GM21529 (cell line): ENCODE measurements around the gene GATAD2B.
A peak's percentile ranks its signal among the peaks of the same experiment; 100 is the strongest.

Experiments used
- ATAC-seq: cut with Tn5 transposase; IDR thresholded peaks from one replicate; pipeline ENCODE4 v1.9.1; 2021; ENCODE audit not compliant: unreplicated experiment

GATAD2B gene

DNA sequence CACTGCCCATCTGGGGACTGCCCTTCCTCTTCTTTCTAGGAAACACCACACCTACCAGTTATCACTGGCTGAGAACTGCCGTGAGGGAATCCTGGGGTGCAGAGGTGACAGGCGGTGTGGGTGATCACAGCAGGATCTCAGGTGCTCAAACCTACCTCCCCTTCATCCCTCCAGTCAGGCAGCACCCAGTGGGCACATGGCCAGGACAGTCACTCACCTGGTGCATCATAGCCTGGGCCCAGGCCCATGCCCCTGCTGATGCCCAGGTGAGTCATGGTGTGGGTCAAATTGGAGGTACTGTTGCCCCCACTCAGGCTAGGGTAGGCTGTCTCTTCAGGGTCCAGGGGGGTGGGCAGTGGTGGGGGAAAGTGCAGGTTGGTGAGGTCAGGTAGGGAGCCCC is 29.0 kb upstream of the GATAD2B start:
- ATAC-seq: no peak

- ATAC-seq: no peak
Observed at GRCh38 chr1:153951183-153951582, 28.4 kb upstream of the GATAD2B start.

DNA sequence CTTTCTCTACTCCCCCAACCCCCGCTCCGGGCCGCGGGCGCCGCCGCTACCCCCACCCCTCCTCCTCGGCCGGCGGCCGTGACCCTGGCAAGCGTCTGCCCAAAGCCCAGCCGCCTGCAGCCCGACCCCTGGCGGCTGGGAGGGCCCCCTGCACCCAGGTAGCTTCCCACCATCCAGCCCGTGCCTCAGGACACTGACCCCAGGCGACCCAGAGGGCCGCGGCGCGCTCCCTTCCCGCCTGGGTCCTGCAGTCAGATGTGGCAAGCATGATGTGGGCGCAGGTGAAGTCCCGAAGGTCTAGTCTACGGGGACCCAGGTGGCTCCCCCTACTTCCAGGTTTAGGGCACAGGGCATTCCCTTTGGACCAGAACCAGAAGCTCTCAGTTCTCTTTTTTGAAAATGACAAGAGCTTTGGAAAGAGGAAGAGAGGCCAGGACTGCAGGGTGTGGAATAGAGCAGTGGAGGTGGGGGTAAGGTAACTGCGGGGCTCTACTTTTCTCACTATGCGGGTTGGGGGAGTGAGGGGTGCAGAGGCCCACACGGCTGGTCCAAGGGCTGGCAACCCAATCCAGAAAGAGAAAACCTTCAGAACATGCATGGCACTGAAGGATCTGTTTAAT is 24.0 kb upstream of the GATAD2B start, which contains the start of gene DENND4B:
Gene DENND4B, minus strand, starts transcription at position 97 of the 620 bp plus-strand sequence. CDS start 2,344 bp downstream, outside the sequence.
- ATAC-seq: peak; percentile 66

GRCh38 chr1:153945795-153946621 is 23.2 kb upstream of the GATAD2B start:
- ATAC-seq: peak; percentile 62

DNA sequence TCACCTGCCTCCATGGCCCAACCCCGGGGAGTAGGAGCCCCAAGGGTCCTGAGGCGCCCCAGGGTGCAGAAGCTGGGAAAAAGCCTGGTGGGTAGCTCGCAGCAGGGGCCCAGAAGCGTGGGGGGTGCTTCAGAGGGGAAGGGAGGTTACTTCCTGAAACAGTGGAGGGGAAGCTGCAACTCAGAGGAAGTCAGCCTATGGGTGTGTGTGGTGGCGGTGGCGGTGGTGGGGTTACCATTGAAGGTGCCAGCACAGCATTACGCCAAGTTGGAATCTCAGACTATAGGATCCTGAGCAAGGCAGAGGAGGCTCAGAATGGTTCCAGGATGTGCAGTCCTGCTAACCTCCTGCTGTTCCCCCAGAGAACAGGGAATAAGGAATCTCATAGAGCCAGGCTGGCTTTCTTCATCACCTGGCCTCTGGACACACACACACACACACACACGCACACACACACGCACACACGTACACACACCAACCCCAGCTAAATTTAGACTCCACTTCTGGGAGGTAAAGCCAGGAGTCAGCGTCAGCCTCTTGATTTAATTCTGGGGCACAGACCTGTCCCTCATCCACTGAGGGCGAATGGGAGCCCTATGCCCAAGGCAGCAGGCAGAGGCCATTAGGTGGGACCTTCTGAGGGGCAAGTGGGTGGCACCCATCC is 22.5 kb upstream of the GATAD2B start:
- no peak for ATAC-seq

GRCh38 chr1:153944827-153945117 is 22.0 kb upstream of the GATAD2B start:
- ATAC-seq: no peak

- ATAC-seq: no peak
Observed at GRCh38 chr1:153944005-153944826, 21.4 kb upstream of the GATAD2B start.

DNA sequence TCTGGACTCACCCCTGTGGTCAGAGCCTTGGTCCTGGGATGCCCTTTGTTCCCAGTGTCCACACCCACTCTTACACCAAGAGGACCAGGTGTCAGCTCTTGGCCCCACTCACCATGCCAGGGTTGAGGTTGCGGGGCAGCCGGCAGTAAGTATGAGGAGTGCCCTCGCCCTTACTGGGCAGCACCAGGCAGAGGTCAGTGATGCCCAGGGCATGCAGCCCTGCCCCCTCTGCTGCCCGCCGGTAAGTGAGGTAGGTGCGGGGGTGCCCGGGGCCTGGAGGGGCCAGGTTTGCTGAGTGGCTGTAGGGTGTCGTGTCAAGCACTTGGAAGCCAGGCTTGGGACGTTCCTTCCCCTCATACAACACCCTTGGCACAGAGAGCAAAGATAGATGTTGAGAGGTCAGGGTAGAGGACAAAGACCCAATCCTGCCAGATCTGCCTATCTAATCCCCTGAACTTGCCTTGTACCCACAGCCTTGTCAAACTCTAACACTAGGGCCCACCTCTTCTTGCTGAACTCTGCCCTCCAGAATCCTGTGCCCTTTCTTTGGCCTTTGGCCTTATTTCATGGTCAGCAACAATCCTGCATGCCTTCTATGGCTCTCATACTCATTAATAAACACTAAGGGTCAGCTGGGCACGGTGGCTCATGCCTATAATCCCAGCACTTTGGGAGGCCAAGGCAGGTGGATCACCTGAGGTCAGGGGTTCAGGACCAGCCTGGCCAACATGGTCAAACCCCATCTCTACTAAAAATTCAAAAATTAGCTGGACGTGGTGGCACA is 20.2 kb upstream of the GATAD2B start:
- no peak for ATAC-seq

DNA sequence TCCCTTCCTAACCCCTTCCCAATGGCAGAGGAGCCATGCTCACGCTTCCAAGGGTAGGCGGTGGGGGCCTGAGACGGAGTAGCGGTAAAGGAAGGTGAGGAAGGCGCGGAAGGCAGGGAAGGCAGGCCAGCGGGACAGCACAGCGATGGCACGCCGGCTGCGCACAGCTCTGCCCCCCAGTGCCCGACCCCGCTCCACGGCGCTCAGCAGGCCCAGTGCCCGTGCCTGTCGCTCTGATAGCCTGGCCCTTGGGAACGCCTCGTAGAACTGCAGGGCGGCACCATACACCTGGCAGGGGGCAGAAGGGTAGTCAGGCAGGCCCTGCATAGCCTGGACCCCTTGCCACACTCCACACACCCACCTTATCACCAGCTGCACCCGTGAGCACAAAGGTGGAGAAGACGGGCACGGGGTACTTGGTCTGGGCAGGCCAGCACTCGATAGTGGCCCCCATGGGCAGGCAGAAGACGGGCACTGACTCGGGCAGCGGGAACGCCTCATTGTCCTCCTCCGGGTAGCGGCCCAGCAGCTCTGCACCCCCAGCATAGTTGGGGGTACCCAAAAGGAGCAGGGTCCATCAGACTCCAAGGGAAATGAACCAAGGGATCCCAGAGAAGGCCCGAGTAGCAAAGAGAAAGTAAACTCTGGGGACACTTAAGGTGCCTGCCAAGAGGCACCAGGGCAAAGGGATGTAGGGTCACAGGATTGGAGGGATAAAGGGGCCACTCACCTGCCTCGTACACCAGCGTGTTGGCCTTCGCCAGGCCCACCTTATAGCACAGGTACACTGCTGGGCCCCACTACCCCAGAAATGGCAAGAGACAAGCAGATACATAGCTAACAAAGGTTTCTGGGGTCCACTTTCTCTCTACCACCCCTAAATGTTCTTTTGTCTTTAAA is 19.3 kb upstream of the GATAD2B start:
- no peak for ATAC-seq

DNA sequence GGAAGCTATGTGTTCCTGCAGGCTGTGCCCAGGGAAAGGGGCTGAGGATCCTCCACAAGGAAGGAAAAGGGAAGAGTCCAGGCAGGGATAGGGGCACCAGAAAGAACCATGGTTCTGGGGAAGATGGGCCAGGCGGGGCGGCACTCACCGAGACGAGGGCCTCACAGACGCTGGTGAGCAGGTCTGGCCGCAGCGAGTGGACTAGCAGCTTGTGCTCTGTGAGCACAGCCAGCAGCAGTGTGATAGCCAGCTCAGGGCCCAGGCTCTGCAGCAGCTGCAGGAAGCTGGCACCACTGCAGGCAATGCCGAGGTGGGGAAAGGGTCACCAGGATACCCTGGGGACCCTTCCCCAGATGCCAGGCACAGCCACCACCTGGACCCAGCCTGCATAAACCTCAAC is 18.0 kb upstream of the GATAD2B start:
- ATAC-seq: no peak

DNA sequence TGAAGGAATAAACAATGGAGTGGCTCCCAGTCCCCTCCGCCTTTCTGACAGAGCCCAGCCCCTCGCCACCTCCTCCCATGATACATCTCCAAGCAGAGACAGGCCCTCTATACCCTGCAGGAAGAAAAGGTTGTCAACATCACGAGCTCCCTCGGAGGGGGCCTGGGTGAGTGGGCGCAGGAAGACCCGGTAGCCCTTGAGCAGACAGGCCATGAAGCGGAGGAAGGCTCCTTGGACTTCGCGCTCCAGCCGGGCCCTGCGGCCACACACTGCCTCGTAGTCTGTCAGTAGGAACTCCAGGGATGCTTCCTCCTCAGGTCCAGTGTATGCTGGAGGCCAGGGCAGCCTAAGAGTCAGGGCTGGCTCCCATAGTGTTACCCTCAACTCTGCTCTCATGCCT is 16.7 kb upstream of the GATAD2B start:
- no peak for ATAC-seq

DNA sequence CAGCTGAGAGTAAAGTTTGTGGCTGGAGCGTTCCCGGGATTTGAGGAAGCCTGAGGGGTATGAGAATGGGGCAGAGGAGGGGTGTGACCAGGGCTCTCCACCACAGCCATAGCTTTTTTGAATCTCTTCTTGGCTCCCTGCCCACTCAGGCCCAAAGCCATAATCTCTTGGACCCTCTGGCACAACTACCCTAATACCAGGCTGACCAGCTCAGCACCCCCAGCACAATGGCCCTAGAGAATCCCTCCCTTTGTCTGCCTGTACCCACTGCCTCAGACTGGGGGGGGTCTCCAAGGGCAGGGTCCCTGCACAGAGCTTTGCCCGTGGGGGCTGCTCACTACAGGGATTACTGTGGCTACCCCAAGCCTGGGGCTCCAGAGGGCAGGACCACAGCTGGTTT is 16.2 kb upstream of the GATAD2B start:
- ATAC-seq: no peak

- ATAC-seq: no peak
Observed at GRCh38 chr1:153937331-153937730, 14.6 kb upstream of the GATAD2B start.

DNA sequence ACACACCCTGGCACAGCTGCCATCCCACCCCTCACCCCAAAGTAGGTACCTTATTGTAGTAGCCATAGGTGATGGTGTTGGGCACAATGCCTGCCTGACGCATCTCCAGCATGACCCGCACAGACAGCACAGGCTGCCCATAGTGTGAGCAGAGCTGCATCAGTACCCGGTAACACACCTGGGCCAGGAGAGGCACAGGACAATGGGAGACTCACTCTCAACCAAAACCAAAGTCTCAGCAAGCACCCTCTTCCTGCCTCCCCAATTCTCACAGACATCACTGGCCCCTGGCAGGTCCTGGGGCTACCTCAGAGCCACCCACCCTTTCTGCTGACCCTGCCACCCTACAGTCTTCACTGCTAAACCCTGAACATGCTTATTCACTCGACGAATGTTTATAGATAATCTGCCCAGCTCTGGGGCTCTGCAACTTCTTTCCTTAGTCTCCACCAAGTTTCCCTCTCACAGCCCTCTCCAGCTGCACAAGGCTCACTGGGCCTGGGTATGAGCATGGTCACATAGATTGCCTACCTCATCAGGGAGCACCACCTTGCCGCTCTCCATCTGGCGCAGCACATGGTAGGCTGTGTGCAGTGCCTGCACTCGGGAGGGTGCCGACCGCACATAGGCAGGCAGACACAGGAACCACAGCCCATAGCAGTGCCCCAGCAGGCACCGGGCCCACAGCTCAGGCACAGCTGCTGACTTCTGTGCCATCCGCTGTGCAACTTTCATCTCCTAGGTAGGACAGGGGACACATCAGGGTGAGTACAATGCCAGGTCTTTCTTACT is 13.4 kb upstream of the GATAD2B start:
- ATAC-seq: no peak

DNA sequence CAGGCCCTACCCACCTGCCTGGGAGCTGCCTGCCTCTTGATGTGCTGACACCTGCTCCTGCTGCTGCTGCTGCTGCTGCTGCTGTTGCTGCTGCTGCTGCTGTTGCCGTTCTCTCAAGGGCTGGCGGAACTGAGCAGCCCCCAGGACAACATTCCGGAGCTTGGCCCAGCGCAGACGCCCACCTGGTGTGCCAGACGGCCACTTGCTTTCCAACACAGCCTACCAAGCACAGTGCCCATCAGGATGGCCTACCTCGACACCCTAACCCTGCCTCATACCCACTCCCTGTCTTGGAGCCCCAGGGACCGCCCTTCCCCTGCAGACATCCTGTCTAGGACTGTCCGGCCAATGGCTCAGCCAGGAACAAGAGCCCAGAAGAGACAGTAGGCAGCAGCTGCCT is 12.0 kb upstream of the GATAD2B start:
- no peak for ATAC-seq

GRCh38 chr1:153933955-153934354 is 11.2 kb upstream of the GATAD2B start:
- ATAC-seq: no peak

DNA sequence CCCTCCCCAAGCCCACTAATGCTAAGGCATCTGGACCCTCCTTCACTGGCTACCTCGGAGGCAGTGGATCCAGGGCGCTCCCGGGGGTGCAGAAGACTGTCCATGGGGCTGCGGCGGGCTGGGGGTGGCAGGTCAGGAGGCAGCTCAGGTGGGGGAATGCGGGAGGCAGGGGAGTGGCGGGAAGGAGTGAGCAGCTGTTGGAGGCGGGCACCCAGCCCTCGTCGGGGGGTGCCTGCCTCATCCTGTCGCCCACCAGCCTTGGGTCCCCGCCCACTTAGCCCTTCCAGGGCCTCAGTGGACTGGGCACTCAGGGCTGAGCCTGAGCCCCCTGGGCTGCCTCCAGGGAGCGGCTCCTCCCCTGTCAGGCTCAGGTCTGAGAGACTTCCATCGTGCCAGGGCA is 10.7 kb upstream of the GATAD2B start:
- ATAC-seq: no peak
